ENCODE measurements around the gene FGL2. TPM values are rescaled to one million over a fixed set of nuclear protein-coding genes. Genes with fewer than 3 reads are reported as not detected.
A peak's percentile ranks its signal among the peaks of the same experiment; 100 is the strongest.
"Not testable (repeated sequence)": the region's sequence is repeated elsewhere in the genome, so short reads cannot be mapped to it uniquely, and the experiment has no call there.

FGL2 gene
- polyA plus RNA-seq, 6 donors from 2014 or later = 1.7 to 6.9 (median 4.6) TPM

DNA sequence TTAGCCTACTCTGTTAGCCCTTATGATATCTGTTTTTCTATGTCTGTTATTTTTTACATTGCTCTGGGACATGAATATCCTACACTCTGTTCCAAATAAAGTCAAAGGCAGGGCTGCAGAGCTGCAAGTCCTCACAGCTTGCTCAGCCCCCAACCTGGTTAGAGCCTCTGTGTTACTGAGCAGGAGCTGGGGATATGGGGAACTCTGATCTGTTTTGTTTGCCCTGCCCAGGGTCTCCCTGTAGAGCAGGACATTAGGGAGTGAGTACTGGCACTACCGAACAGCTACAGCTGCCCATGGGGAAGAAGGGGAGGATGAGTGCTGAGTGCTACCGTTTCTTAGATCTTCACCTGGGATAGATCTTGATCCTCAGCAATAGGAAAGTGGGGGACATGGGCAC, 32.8 kb upstream of the FGL2 start:
- Mint-ChIP-seq H3K9me3 (peaks cover 9 to 31% (median 22%) of the 10 kb centered on the region in 7 donors), H3K27ac (no peak overlapping the region)

DNA sequence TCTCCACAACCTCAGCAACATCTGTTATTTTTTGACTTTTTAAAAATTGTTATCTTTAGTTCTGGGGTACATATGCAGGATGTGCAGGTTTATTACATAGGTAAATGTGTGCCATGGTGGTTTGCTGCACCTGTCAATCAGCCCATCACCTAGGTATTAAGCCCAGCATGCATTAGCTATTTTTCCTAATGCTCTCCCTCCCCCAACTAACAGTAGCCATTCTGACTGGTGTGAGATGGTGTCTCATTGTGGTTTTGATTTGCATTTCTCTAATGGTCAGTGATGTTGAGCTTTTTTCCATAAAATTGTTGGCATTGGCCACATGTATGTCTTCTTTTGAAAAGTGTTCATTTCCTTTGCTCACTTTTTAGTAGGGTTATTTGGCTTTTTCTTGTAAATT, 29.2 kb upstream of the FGL2 start:
- Mint-ChIP-seq H3K36me3 (peaks cover 17 to 24% of the 10 kb centered on the region in 2 donors), H3K9me3 (peaks cover 9 to 31% (median 22%) of the 10 kb centered on the region in 7 donors)
- H3K27ac Mint-ChIP-seq; H3K27me3 Mint-ChIP-seq; DNase-seq; H3K4me1 Mint-ChIP-seq; H3K4me3 Mint-ChIP-seq; ATAC-seq (ENCODE audit: low read depth in 2 of 2): not testable (repeated sequence)

More for the DNA sequence above, 32.8 kb upstream of the FGL2 start:
- Mint-ChIP-seq H3K27me3 (no peaks in the 10 kb centered on the region), H3K4me1 (no peaks in the 10 kb centered on the region), H3K4me3 (peak overlapping the region in 1 of 8 donors; percentile 9), H3K36me3 (peaks cover 16 to 17% of the 10 kb centered on the region in 2 donors)
- ATAC-seq (ENCODE audit: low read depth in 2 of 2) (no peak), DNase-seq (no peak)

DNA sequence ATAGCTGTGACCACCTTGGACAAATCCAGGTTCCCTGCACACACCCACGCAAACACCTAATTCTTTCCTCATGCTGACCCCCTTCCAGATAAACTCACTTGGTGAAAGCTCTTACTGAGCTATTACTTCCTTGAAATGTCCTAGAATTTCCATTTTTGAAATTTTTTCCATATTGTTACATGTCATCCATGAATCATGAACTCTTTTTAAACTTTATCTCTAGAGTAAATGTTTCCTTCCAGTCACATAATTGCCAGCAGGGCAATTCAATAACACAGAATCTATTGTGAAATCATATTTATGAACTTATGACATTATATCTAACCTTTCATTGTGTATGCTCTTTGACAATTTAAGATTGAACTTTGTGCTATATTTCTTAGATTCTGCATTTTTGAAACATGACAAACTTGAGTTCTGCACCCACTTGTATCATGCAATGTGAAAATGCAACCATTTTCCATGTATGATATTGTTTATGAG, 26.8 kb upstream of the FGL2 start:
- Mint-ChIP-seq H3K27ac (no peak overlapping the region), H3K27me3 (no peaks in the 10 kb centered on the region), H3K4me3 (no peak overlapping the region), H3K36me3 (peaks cover 17 to 24% of the 10 kb centered on the region in 2 donors), H3K9me3 (peaks cover 9 to 20% (median 17%) of the 10 kb centered on the region in 7 donors), H3K4me1 (no peaks in the 10 kb centered on the region)
- no peak for ATAC-seq (ENCODE audit: low read depth in 2 of 2)
- DNase-seq = no peak

DNA sequence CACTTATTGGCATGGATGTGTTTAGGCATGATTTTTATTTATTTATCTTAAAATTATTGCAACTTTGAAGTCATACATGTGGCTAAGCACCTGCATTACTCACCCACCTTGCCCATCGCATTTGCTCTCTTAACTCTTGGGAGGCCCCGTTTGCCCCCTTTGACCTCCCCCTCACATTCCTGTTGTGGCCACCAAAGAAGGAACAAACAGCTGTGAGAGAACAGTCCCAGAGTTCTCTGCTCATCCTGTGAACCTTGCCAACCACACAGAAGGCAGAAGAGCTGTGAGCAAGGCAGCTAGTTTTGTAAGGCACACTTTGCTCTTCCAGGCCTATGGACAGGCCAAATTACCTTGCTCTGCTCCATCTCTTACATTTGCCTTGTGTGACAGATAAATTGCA, 23.6 kb upstream of the FGL2 start:
- no peaks in the 10 kb centered on the region for H3K4me1 Mint-ChIP-seq
- peaks cover 3 to 17% (median 9%) of the 10 kb centered on the region in 7 donors for H3K9me3 Mint-ChIP-seq
- H3K36me3 Mint-ChIP-seq = peaks cover 0 to 25% of the 10 kb centered on the region in 2 donors
- H3K27me3 Mint-ChIP-seq = no peaks in the 10 kb centered on the region
- ATAC-seq (ENCODE audit: low read depth in 2 of 2) (no peak), DNase-seq (no peak)
- no peak overlapping the region for H3K4me3 Mint-ChIP-seq
- peak overlapping the region in 2 of 6 donors; percentile 0 to 61 for H3K27ac Mint-ChIP-seq

DNA sequence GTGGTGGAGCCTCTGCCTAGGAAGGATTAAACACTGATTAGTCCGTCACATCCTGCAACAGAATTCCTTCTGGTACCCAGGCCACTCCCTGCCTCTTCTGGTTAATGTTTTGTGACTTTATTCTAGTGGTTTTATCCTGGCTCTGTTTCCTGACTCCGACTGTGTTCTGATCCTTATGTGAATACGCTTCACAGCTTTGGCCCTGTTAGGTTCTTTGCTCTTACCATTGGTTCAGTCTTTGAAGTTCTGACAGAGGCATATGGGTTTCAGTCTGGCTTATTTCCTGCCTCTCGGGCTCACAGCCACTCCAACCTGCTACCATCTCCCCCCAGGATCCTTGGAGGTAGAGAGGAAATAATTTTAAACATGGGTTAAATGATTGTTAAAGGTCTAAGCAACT, 23.2 kb upstream of the FGL2 start:
- ATAC-seq (ENCODE audit: low read depth in 2 of 2) = no peak
- no peak for DNase-seq
- Mint-ChIP-seq H3K4me3 (no peak overlapping the region), H3K4me1 (no peaks in the 10 kb centered on the region), H3K36me3 (peaks cover 0 to 25% of the 10 kb centered on the region in 2 donors), H3K27ac (peak overlapping the region in 2 of 6 donors; percentile 61 to 80), H3K27me3 (no peaks in the 10 kb centered on the region), H3K9me3 (peaks cover 3 to 17% (median 9%) of the 10 kb centered on the region in 7 donors)

DNA sequence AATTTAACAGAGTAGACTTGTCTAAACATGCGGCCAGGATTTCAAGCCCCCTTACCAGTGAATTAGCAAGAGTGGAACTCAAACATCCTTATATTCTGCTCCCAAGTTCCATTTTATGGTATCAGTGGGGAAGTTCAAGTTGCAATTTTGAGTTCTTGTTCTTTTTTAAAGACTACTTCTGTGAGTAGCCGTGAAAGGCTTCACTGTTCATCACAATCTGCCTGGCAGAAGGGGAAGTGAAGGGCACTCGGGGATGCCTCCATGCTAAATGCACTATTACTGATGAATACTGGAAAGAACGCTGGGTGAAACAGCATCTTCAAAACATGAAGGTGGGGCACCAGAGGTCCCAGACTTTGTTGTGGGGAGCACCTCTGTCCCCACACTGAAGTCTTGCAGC, 22.4 kb upstream of the FGL2 start:
- DNase-seq (no peak), ATAC-seq (ENCODE audit: low read depth in 2 of 2) (no peak)
- no peak overlapping the region for H3K27ac Mint-ChIP-seq
- H3K27me3 Mint-ChIP-seq = no peaks in the 10 kb centered on the region
- H3K4me1 Mint-ChIP-seq = no peaks in the 10 kb centered on the region
- no peak overlapping the region for H3K4me3 Mint-ChIP-seq
- H3K9me3 Mint-ChIP-seq = peaks cover 3 to 17% (median 9%) of the 10 kb centered on the region in 7 donors
- H3K36me3 Mint-ChIP-seq = peaks cover 0 to 25% of the 10 kb centered on the region in 2 donors

DNA sequence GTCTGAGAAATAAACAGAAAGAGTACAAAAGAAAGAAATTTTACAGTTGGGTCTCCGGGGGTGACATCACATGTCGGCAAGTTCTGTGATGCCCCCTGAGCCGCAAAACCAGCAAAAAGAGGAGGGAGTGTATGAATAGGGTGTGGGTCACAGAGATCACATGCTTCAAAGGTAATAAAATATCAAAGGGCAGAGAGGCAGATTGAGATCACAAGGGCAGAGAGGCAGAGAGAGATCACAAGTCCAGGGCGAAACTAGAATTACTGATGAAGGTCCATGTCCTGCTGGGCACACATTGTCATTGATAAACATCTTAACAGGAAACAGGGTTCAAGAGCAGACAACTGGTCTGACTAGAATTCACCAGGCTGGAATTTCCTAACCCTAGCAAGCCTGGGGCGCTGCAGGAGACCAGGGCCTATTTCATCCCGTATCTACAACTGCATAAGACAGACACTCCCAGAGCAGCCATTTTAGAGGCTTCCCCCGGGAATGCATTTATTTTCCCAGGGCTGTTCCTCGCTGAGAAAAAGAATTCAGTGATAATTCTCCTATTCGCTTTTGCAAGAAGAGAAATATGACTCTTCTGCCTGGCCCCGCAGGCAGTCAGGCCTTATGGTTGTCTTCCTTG, 20.2 kb upstream of the FGL2 start:
- H3K27ac Mint-ChIP-seq = peak overlapping the region in 1 of 6 donors; percentile 13
- not testable (repeated sequence) for H3K4me1 Mint-ChIP-seq, DNase-seq

DNA sequence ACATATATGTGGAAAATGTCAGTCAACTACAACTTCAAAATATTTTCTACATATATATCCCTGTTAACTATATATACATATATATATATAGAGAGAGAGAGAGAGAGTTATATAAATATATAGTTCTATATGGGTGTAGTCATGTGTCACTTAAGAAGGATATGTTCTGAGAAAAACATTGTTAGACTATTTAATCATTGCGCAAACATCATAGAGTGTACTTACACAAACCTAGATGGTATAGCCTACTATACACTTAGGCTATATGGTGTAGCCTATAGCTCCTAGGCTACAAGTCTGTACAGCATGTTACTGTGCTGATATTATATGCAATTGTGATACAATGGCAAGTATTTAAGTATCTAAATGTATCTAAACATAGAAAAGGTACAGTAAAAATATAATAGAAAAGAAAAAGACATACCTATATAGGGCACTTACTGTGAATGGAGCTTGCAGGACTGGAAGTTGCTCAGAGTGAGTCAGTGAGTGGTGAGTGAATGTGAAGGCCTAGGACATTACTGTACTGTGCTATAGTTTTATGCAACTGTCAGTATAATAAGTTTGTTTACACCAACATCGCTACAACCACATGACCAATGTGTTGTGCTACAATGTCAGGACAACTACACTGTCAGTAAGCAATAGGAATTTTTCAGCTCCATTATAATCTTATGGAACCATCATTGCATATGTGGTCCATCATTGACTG, 18.0 kb upstream of the FGL2 start:
- peaks cover 0 to 18% of the 10 kb centered on the region in 2 donors for H3K36me3 Mint-ChIP-seq
- no peak overlapping the region for H3K27ac Mint-ChIP-seq
- no peak for DNase-seq
- no peak overlapping the region for H3K4me3 Mint-ChIP-seq
- peaks cover 3 to 20% (median 9%) of the 10 kb centered on the region in 7 donors for H3K9me3 Mint-ChIP-seq
- H3K27me3 Mint-ChIP-seq = no peaks in the 10 kb centered on the region
- no peaks in the 10 kb centered on the region for H3K4me1 Mint-ChIP-seq
- no peak for ATAC-seq (ENCODE audit: low read depth in 2 of 2)

More for the DNA sequence above, 20.2 kb upstream of the FGL2 start:
- Mint-ChIP-seq H3K36me3 (peaks cover 0 to 23% of the 10 kb centered on the region in 2 donors), H3K9me3 (peaks cover 3 to 17% (median 9%) of the 10 kb centered on the region in 7 donors)
- H3K4me3 Mint-ChIP-seq; ATAC-seq (ENCODE audit: low read depth in 2 of 2); H3K27me3 Mint-ChIP-seq: not testable (repeated sequence)

DNA sequence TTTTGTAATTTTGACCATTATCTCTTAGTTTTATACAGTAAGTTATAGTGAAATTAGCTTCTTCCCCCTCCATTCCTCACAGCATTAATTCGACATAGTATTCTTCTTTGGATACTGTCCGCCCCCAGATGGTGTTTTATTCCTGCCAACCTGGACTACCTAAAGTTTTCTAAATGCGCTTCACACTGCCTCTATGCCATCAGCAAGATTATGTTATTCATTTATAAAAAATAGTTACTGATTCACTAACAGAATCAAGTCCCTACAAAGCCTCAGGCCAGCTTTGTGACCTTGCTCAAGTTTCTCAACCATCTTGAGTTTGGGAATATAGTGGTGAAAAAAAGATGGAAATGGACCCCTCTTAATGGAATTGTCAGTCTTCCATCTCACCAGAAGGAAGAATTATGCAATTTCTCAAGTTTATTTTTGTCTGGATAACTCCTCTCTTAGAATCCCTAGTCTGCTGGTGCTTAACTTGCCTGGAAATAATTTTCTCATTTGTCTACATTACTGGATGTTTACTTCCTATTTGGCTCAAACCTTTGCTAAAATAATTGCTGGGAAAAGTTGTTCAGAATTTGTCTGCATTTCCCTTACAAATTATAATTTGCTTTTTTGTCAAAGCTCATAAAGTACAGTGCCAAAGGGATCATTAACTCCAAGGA, 16.7 kb upstream of the FGL2 start:
- Mint-ChIP-seq H3K9me3 (peaks cover 3 to 21% (median 9%) of the 10 kb centered on the region in 7 donors), H3K27ac (no peak overlapping the region), H3K4me1 (no peaks in the 10 kb centered on the region), H3K27me3 (no peaks in the 10 kb centered on the region), H3K4me3 (no peak overlapping the region), H3K36me3 (peaks cover 0 to 19% of the 10 kb centered on the region in 2 donors)
- ATAC-seq (ENCODE audit: low read depth in 2 of 2) = no peak
- DNase-seq = no peak

DNA sequence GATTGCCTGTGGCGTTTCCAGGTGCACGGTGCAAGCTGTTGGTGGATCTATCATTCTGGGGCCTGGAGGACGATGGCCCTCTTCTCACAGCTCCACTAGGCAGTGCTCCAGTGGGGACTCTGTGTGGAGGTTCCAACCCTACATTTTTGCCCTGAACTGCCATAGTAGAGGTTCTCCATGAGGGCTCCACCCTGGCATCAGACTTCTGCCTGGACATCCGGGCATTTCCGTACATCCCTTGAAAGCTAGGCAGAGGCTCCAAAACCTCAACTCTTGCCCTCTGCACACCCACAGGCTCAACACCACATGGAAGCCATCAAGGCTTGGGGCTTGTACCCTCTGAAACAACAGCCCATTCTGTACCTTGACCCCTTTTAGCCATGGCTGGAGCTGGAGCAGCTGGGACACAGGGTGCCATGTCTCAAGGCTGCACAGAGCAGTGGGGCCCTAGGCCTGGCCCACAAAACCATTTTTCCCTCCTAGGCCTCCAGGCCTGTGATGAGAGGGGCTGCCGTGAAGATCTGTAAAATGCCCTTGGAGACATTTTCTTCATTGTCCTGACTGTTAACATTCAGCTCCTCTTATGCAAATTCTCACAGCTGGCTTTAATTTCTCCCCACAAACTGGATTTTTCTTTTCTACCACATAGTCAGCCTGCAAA, 10.0 kb upstream of the FGL2 start:
- Mint-ChIP-seq H3K9me3 (peaks cover 7 to 38% (median 27%) of the 10 kb centered on the region in 7 donors), H3K27me3 (no peaks in the 10 kb centered on the region), H3K4me3 (peak overlapping the region in 1 of 8 donors; percentile 35), H3K4me1 (peaks cover 3 to 16% (median 6%) of the 10 kb centered on the region in 3 donors), H3K27ac (peak overlapping the region in 1 of 6 donors; percentile 44), H3K36me3 (peaks cover 11 to 31% of the 10 kb centered on the region in 2 donors)
- DNase-seq (no peak), ATAC-seq (ENCODE audit: low read depth in 2 of 2) (no peak)

DNA sequence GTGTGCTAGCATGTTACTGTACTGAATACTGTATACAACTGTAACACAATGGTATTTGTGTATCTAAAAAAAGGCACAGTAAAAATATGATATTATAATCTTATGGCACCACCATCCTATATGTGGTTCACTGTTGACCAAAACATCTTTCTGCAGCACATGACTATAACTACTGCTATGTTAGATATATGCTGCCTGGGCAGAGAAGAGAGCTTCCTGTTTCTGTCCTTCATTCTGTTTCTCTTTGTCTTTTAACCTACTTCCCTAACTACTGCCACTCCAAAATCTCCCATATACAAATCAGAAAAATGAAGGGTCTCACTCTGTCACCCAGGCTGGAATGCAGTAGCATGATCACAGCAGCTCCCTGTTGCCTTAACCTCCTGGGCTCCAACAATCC, 8.8 kb upstream of the FGL2 start:
- DNase-seq (no peak), ATAC-seq (ENCODE audit: low read depth in 2 of 2) (no peak)
- Mint-ChIP-seq H3K4me1 (peaks cover 3 to 17% (median 6%) of the 10 kb centered on the region in 3 donors), H3K27ac (peak overlapping the region in 2 of 6 donors; percentile 22 to 73), H3K27me3 (no peaks in the 10 kb centered on the region), H3K4me3 (no peak overlapping the region), H3K36me3 (peaks cover 11 to 31% of the 10 kb centered on the region in 2 donors), H3K9me3 (peaks cover 7 to 35% (median 27%) of the 10 kb centered on the region in 7 donors)

DNA sequence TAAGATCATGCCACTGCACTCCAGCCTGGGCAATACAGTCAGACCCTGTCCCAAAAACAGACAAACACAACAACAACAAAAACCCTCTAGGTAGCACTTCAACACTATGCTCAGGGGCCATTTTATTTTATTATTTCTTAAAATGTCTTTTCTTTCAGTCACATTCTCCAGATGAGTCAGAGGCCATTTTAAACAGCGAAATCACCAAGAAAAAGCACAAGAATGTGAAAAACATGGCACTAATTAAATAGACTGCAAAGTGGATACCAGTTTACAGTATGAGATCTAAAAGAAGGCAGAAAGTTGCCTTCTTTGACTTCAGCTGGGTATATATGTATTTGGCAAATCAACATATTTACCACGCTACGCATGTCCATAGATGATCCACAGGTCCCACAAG, 6.1 kb upstream of the FGL2 start:
- Mint-ChIP-seq H3K4me1 (peaks cover 11 to 34% (median 17%) of the 10 kb centered on the region in 3 donors), H3K4me3 (no peak overlapping the region), H3K27ac (peak overlapping the region in 1 of 6 donors; percentile 74), H3K9me3 (peaks cover 7 to 28% (median 23%) of the 10 kb centered on the region in 7 donors), H3K27me3 (no peaks in the 10 kb centered on the region), H3K36me3 (peaks cover 11 to 24% of the 10 kb centered on the region in 2 donors)
- ATAC-seq (ENCODE audit: low read depth in 2 of 2) = no peak
- DNase-seq = no peak

DNA sequence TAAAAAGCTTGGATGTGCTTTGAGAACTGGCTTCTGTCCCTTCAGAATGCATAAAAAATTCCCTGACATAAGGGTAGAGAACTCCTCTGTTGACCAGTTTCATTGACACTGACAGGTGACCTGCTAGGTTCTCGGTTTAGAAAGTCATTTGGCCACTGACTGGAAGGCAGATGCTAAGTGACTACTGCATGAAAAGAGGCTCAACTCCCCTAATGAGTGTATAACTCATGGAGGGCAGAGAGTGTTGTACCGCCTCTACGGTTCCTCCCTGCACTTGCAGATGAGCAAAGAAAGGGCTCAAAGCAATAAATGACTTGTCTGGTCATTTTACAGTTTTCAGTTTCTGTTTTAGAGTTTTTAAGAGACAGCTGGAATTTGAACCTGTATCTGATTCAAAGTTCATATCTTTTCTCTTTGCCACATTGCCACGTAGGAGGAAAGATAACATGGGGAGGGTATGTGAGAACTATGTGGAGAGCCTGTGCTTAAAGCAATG, 2.9 kb upstream of the FGL2 start:
- no peak for DNase-seq
- no peaks in the 10 kb centered on the region for H3K36me3 Mint-ChIP-seq

More for the DNA sequence above, 2.9 kb upstream of the FGL2 start:
- ATAC-seq (ENCODE audit: low read depth in 2 of 2) = no peak
- peaks cover 31 to 55% (median 35%) of the 10 kb centered on the region in 3 donors for H3K4me1 Mint-ChIP-seq
- peak overlapping the region in 4 of 6 donors; percentile 6 to 83 (median 59) for H3K27ac Mint-ChIP-seq
- peak overlapping the region in 1 of 8 donors; percentile 12 for H3K4me3 Mint-ChIP-seq
- H3K9me3 Mint-ChIP-seq = no peaks in the 10 kb centered on the region
- H3K27me3 Mint-ChIP-seq = no peaks in the 10 kb centered on the region
